ENCODE measurements around the gene L3MBTL4.

L3MBTL4 gene

DNA sequence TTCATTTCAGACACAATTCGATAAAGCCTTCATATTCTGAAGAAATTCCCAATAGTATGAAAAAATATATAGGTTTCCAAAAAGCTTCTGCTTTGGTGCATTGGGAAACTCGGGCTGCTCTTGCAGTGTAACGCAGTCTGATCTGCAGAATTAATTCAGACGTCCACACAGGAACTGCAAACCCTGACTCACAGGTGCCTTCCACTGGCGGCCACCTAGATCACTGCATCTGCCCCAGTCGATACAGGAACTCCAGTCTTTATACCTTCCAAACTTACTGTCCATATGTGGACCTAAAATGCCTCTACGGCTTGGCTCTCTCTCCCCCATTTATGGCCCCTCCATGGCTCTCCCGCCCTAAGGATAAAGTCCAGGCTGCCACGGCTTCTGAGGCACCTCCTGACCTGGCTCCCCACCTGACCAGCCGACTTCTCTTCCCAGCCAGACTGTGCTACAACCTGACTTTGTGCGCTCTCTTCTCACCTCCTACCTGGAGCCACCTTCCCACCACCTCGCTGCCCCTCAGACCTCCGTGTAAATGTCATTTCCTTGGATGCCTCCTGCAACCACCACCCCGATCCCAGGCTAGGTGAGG, 39.7 kb downstream of the L3MBTL4 start:
- H3K36me3 ChIP-seq (ENCODE audit: control insufficient read depth, insufficient read depth, low read length) = no peaks in the 10 kb centered on the region
- no peaks in the 10 kb centered on the region for H3K27me3 ChIP-seq (ENCODE audit: control insufficient read depth, insufficient read depth, low read length)
- no peaks in the 10 kb centered on the region for H3K4me1 ChIP-seq (ENCODE audit: control insufficient read depth, insufficient read depth, low read length)
- no peaks in the 10 kb centered on the region for H3K9me3 ChIP-seq (ENCODE audit: control insufficient read depth, insufficient read depth, low read length)
- H3K9ac ChIP-seq (ENCODE audit: low read depth, low read length) = no peak overlapping the region
- no peak overlapping the region for H3K4me3 ChIP-seq (ENCODE audit: low read depth, low read length)

DNA sequence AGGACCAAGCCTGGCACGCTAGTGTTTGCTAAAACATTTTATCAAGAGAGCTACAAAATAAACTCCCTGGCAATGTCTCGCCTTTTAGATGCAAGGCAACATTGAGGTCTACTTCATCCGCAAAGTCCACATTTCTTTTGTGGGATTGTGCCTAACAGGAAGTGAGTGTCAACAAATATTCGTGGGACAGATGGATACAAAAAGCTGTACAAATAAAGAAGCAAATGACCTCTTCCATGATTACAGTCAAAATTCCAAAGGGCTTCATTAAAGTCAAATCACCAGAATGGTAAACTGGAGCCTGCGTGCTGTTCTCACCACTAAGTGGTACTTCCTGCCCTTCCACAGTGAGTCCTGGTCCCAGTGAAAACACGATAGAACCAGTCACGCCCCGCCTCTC, 40.4 kb downstream of the L3MBTL4 start:
- Histone ChIP-seq H3K4me3 (ENCODE audit: low read depth, low read length) (no peak overlapping the region), H3K9ac (ENCODE audit: low read depth, low read length) (no peak overlapping the region), H3K27me3 (ENCODE audit: control insufficient read depth, insufficient read depth, low read length) (no peaks in the 10 kb centered on the region), H3K9me3 (ENCODE audit: control insufficient read depth, insufficient read depth, low read length) (no peaks in the 10 kb centered on the region), H3K4me1 (ENCODE audit: control insufficient read depth, insufficient read depth, low read length) (no peaks in the 10 kb centered on the region), H3K36me3 (ENCODE audit: control insufficient read depth, insufficient read depth, low read length) (no peaks in the 10 kb centered on the region)

DNA sequence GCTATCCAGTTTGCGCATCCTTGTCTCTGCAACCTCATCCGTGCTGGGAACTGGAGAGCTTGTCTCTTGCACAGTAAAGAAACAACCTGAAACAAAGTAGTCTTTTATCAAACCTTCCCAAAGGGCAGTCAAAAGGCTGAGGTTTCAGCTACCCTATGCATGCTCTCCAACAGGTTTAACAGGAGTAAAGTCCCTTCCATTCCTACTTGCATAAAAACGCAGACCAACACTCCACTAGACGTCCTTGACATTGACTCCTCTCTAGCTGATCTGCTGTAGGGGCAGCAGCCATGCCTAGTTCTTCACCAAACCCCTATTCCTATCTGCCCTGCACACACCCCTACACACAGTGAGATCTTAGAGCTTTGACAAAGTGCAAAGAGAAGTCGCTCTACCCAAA, 41.5 kb downstream of the L3MBTL4 start:
- Histone ChIP-seq H3K4me3 (ENCODE audit: low read depth, low read length) (no peak overlapping the region), H3K9ac (ENCODE audit: low read depth, low read length) (no peak overlapping the region), H3K36me3 (ENCODE audit: control insufficient read depth, insufficient read depth, low read length) (no peaks in the 10 kb centered on the region), H3K4me1 (ENCODE audit: control insufficient read depth, insufficient read depth, low read length) (no peaks in the 10 kb centered on the region), H3K9me3 (ENCODE audit: control insufficient read depth, insufficient read depth, low read length) (no peaks in the 10 kb centered on the region), H3K27me3 (ENCODE audit: control insufficient read depth, insufficient read depth, low read length) (no peaks in the 10 kb centered on the region)

DNA sequence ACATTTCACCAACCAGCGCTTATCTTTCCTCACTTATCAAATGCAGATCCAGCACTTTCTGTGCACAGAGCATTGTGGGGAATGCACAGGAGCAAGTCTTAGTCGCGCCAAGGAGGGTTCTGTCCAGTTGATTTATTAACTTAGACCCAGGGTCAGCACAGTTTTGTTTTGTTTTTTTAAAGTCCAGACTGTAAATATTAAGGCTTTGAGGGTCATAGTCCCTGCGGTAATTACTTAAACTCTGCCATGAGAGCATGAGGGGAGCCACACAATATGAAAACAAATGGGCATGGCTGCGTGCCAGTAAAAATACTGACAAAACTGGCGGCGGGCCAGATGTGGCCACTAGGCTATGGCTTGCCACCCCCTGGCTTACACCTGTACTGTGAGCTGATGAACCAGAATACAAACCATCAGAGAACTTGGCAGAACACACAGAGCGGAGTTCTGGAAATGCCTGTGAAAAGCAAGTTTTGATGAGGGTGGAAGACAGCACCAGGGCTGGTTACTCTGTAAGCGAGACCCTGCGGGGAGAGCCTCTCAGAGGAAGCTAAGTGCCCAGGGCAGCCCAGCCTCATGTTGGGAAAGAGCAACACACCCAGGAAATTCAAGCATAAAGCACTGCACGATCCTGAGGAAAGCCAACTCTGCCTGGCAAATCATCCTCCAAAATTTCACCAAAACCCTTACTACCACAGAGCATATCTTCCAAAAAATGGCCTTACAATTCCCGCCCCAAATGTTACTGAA, 43.6 kb downstream of the L3MBTL4 start:
- no peak overlapping the region for H3K9ac ChIP-seq (ENCODE audit: low read depth, low read length)
- H3K9me3 ChIP-seq (ENCODE audit: control insufficient read depth, insufficient read depth, low read length) = no peaks in the 10 kb centered on the region
- H3K27me3 ChIP-seq (ENCODE audit: control insufficient read depth, insufficient read depth, low read length) = no peaks in the 10 kb centered on the region
- peaks cover 11% of the 10 kb centered on the region for H3K4me1 ChIP-seq (ENCODE audit: control insufficient read depth, insufficient read depth, low read length)
- H3K36me3 ChIP-seq (ENCODE audit: control insufficient read depth, insufficient read depth, low read length) = no peaks in the 10 kb centered on the region
- H3K4me3 ChIP-seq (ENCODE audit: low read depth, low read length) = no peak overlapping the region

DNA sequence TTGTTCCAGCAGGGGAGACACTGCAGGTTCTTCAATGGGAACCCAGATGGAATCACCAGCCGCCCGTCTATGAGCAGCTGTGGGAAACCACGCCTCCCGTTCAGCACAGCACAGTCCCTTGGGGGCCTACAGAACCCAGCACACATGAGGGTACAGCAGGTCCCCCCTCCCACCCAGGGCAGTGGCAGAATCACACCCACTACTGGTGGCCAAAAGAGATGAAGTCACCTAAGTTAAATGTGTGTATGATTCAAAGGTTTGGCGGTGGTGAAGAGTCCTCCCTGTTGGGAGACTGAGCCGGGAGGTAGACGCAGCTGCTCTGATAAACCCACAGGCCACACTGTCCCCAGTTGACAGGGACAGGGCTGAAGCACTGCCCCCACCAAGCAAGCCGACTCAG, 44.3 kb downstream of the L3MBTL4 start:
- H3K9me3 ChIP-seq (ENCODE audit: control insufficient read depth, insufficient read depth, low read length) = no peaks in the 10 kb centered on the region
- H3K9ac ChIP-seq (ENCODE audit: low read depth, low read length) = no peak overlapping the region
- H3K27me3 ChIP-seq (ENCODE audit: control insufficient read depth, insufficient read depth, low read length) = no peaks in the 10 kb centered on the region
- H3K4me1 ChIP-seq (ENCODE audit: control insufficient read depth, insufficient read depth, low read length) = peaks cover 12% of the 10 kb centered on the region
- H3K36me3 ChIP-seq (ENCODE audit: control insufficient read depth, insufficient read depth, low read length) = no peaks in the 10 kb centered on the region
- no peak overlapping the region for H3K4me3 ChIP-seq (ENCODE audit: low read depth, low read length)

DNA sequence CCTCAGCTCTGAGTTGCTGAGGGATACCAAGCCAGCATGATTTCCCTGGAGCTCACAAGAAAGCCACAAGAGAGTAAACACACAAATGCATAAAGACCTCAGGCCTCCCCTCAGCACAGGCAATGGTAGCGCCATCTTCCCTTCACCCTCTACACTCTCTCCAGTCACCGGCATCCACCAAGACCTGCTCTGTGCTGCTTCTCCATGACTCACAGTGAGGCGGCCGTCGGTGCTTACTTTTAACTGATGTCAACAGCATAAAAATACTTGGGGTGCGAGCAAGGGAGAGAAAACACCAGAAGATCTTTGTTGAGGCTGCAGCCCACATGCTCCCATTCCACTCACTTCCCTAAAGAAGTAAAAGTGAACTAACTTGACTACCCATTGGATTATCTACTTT, 46.7 kb downstream of the L3MBTL4 start:
- H3K9me3 ChIP-seq (ENCODE audit: control insufficient read depth, insufficient read depth, low read length) = no peaks in the 10 kb centered on the region
- peaks cover 12% of the 10 kb centered on the region for H3K4me1 ChIP-seq (ENCODE audit: control insufficient read depth, insufficient read depth, low read length)
- no peaks in the 10 kb centered on the region for H3K27me3 ChIP-seq (ENCODE audit: control insufficient read depth, insufficient read depth, low read length)

DNA sequence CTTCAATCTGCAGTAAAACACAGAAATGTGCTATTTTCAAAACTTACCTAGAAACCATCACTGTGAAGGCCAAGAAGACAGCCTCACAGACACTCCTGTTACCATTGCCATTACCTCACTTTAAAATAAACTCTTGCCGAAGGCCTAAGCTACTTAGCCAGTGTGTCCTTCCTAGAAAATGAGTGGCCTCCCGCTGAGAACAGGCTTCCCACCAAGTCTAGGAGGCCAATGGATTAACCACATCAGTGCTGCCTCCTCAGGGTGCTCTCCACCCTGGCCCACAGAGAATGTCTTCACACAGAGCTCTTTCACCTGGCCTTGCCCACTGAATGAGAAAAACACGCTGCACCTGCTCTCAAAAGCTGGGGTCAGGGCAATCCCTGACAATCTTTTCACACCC, 47.5 kb downstream of the L3MBTL4 start:
- Histone ChIP-seq H3K27me3 (ENCODE audit: control insufficient read depth, insufficient read depth, low read length) (no peaks in the 10 kb centered on the region), H3K36me3 (ENCODE audit: control insufficient read depth, insufficient read depth, low read length) (no peaks in the 10 kb centered on the region), H3K4me1 (ENCODE audit: control insufficient read depth, insufficient read depth, low read length) (peaks cover 12% of the 10 kb centered on the region), H3K9ac (ENCODE audit: low read depth, low read length) (no peak overlapping the region), H3K4me3 (ENCODE audit: low read depth, low read length) (no peak overlapping the region), H3K9me3 (ENCODE audit: control insufficient read depth, insufficient read depth, low read length) (no peaks in the 10 kb centered on the region)

More for the DNA sequence above, 46.7 kb downstream of the L3MBTL4 start:
- H3K4me3 ChIP-seq (ENCODE audit: low read depth, low read length) = no peak overlapping the region
- H3K36me3 ChIP-seq (ENCODE audit: control insufficient read depth, insufficient read depth, low read length) = no peaks in the 10 kb centered on the region
- H3K9ac ChIP-seq (ENCODE audit: low read depth, low read length) = no peak overlapping the region

DNA sequence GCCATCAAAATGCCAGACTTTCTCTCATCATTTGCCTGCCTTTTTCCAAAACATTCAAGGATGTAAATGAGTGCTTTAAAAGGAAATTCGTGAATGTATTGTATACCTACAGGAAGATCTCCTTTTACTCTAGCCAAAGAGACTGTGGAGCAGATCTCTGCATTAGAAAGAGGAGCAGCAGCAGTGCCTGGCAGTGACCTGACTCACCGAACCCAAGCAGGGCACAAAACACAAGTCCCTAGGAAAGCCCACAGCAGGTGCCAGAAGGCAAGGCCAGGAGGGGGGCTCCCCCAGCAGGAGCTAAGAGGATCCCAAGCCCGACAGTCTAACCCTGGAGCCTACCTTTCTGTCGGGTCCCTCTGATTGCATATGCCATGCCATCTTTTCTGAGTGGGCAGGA, 47.9 kb downstream of the L3MBTL4 start:
- Histone ChIP-seq H3K9me3 (ENCODE audit: control insufficient read depth, insufficient read depth, low read length) (no peaks in the 10 kb centered on the region), H3K4me1 (ENCODE audit: control insufficient read depth, insufficient read depth, low read length) (peaks cover 12% of the 10 kb centered on the region), H3K9ac (ENCODE audit: low read depth, low read length) (no peak overlapping the region), H3K27me3 (ENCODE audit: control insufficient read depth, insufficient read depth, low read length) (no peaks in the 10 kb centered on the region), H3K4me3 (ENCODE audit: low read depth, low read length) (no peak overlapping the region), H3K36me3 (ENCODE audit: control insufficient read depth, insufficient read depth, low read length) (no peaks in the 10 kb centered on the region)

DNA sequence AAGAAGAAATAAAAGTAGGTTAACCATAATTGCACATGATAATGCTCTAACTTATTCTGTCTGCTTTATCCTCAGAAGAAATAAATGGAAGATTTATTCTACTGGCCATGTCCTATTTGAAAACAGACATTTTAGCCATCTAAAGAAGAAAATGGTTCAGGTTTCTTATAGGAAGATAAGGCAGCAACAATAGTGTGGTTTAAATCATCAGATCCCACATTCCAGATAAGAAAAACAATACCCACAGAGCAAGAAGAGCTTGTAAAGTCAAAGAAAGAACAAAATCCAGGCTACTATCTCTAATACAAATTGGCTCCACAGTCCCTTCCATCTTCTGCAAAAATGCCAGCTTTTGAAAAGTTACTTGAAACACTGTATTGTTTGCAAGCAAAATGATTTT, 49.3 kb downstream of the L3MBTL4 start:
- Histone ChIP-seq H3K9me3 (ENCODE audit: control insufficient read depth, insufficient read depth, low read length) (no peaks in the 10 kb centered on the region), H3K4me1 (ENCODE audit: control insufficient read depth, insufficient read depth, low read length) (peaks cover 14% of the 10 kb centered on the region), H3K4me3 (ENCODE audit: low read depth, low read length) (no peak overlapping the region), H3K27me3 (ENCODE audit: control insufficient read depth, insufficient read depth, low read length) (no peaks in the 10 kb centered on the region), H3K9ac (ENCODE audit: low read depth, low read length) (no peak overlapping the region), H3K36me3 (ENCODE audit: control insufficient read depth, insufficient read depth, low read length) (no peaks in the 10 kb centered on the region)

DNA sequence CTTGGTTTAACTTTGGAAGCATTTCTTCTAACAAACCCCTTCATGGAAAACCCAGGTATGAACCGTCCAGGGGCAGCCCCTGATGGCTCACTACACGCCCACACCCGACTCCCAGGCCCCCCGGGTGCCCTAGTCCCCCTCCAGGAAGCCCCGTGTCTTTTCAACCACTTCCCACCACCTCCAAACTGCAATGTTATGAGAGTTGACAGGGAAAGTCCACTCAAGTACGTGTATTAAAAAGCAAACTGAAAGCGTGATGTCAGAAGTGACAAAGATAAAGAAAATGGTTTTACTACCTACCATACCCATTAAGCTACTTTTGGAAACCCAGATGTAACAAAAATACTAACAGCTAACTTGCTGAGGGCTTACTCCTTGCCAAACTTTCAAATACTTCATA, 51.5 kb downstream of the L3MBTL4 start:
- no peaks in the 10 kb centered on the region for H3K9me3 ChIP-seq (ENCODE audit: control insufficient read depth, insufficient read depth, low read length)
- no peaks in the 10 kb centered on the region for H3K27me3 ChIP-seq (ENCODE audit: control insufficient read depth, insufficient read depth, low read length)
- no peak overlapping the region for H3K4me3 ChIP-seq (ENCODE audit: low read depth, low read length)
- no peak overlapping the region for H3K9ac ChIP-seq (ENCODE audit: low read depth, low read length)
- no peaks in the 10 kb centered on the region for H3K36me3 ChIP-seq (ENCODE audit: control insufficient read depth, insufficient read depth, low read length)
- peaks cover 19% of the 10 kb centered on the region for H3K4me1 ChIP-seq (ENCODE audit: control insufficient read depth, insufficient read depth, low read length)

DNA sequence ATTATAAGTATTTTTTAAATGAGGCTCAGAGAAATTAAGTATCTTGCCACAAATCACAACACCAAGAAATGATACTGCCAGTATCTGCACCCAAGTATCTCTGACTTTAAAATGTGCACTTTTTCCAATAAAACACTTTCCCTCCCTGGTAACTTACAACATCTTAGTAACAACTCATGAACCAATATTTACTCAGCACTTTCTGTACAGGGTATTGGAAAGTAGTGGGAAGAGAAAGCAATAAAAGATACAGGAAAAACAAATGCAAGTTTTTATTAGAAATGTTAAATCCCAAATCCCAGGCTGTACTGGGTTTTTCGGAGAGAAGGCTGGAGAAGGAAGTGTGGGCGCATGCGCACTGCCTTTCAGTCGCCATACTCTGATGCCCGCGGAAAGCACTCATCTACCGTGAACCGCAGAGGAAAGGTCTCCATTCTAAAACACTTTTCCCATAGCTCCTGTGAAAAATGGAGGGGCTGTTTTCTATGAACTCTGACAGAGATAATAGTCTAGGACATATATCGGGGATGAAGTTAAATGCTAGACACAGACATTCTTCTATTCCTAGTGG, 52.1 kb downstream of the L3MBTL4 start:
- no peak overlapping the region for H3K9ac ChIP-seq (ENCODE audit: low read depth, low read length)
- H3K36me3 ChIP-seq (ENCODE audit: control insufficient read depth, insufficient read depth, low read length) = no peaks in the 10 kb centered on the region
- H3K4me1 ChIP-seq (ENCODE audit: control insufficient read depth, insufficient read depth, low read length) = peaks cover 23% of the 10 kb centered on the region
- no peaks in the 10 kb centered on the region for H3K27me3 ChIP-seq (ENCODE audit: control insufficient read depth, insufficient read depth, low read length)
- no peaks in the 10 kb centered on the region for H3K9me3 ChIP-seq (ENCODE audit: control insufficient read depth, insufficient read depth, low read length)
- no peak overlapping the region for H3K4me3 ChIP-seq (ENCODE audit: low read depth, low read length)

DNA sequence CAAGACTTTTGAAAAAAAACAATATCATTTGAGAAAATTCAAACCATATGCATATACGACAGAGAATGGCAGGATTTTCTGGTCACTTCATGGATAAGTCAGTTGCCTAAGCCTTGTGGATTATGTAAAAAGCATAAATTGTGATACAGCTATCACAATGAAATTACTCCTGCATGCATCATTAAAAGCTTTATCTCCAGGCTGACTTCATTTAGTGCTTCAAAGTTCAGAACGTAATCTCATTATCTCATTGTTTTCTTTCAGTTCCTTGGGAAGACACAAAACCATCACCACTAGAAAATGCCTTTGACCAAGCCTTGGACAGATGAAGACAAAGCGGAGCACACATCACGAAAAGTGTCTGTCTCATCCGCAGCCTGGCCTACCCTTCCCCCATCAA, 57.0 kb downstream of the L3MBTL4 start:
- Histone ChIP-seq H3K4me3 (ENCODE audit: low read depth, low read length) (no peak overlapping the region), H3K9me3 (ENCODE audit: control insufficient read depth, insufficient read depth, low read length) (no peaks in the 10 kb centered on the region), H3K9ac (ENCODE audit: low read depth, low read length) (no peak overlapping the region), H3K4me1 (ENCODE audit: control insufficient read depth, insufficient read depth, low read length) (peaks cover 20% of the 10 kb centered on the region), H3K27me3 (ENCODE audit: control insufficient read depth, insufficient read depth, low read length) (no peaks in the 10 kb centered on the region), H3K36me3 (ENCODE audit: control insufficient read depth, insufficient read depth, low read length) (no peaks in the 10 kb centered on the region)
